ENCODE measurements around the gene NUP214.

The NUP214 gene

GRCh38 chr9:131277287-131277909, 152.0 kb downstream of the NUP214 start:
- DNase-seq (ENCODE audit: low spot score), result no peak

- peak; percentile 96 for DNase-seq (ENCODE audit: low spot score)
Observed at GRCh38 chr9:131277910-131278701, 152.7 kb downstream of the NUP214 start.

GRCh38 chr9:131278702-131279111, 153.3 kb downstream of the NUP214 start:
- no peak for DNase-seq (ENCODE audit: low spot score)

- DNase-seq (ENCODE audit: low spot score), result no peak
Observed at GRCh38 chr9:131279196-131279862, 153.9 kb downstream of the NUP214 start.

- no peak for DNase-seq (ENCODE audit: low spot score)
Observed at GRCh38 chr9:131279863-131280570, 154.6 kb downstream of the NUP214 start.

GRCh38 chr9:131280660-131281059, 155.3 kb downstream of the NUP214 start:
- no peak for DNase-seq (ENCODE audit: low spot score)

GRCh38 chr9:131281119-131281965, 156.0 kb downstream of the NUP214 start:
- no peak for DNase-seq (ENCODE audit: low spot score)

GRCh38 chr9:131282175-131282574, 156.8 kb downstream of the NUP214 start:
- no peak for DNase-seq (ENCODE audit: low spot score)

- DNase-seq (ENCODE audit: low spot score), result peak; percentile 29
Observed at GRCh38 chr9:131282688-131283422, 157.5 kb downstream of the NUP214 start.
